GM18526 (cell line): ENCODE data around the gene POLR3A.

ENCODE experiments used
- POLR2A ChIP-seq: IDR thresholded peaks from 3 replicates; pipeline ENCODE4 v1.6.1; 2011; ENCODE audit not compliant: insufficient read length; ENCODE audit errors: extremely low read depth

The POLR3A gene

GRCh38 chr10:78053211-78053868 lies 24.0 kb upstream of the POLR3A start:
- no peak for TF ChIP-seq POLR2A

- no peak for TF ChIP-seq POLR2A
Measured at GRCh38 chr10:78049851-78050250, 20.5 kb upstream of the POLR3A start.

DNA sequence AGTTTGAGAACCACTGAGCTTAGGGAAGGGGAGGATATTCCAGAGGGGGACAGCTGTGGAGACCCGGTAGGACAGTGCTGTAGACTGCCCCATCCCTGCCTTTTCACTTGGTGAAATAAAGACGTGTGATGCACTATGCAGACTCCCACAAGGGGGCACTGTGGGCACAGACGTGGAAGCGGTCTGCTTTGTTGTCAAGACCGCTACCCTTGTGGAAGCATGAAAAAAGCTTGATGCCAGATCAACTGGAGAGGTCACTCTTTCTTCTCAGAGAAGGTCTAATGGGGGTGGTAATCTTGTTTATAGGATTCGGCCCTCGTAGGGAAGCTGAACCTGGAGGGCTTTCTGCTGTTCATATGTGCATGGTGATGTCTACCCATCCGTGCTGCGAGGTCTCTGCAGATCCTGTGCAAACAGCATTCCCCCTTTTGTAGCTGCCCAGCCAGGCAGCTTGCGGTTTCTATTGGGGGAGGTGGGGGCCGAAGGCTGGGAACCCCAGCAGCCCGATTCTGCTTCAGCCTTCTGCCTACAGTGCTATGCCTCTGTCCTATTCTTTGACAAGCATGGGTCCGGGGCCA lies 18.1 kb upstream of the POLR3A start:
- TF ChIP-seq POLR2A: no peak

GRCh38 chr10:78046711-78047269 lies 17.5 kb upstream of the POLR3A start:
- no peak for TF ChIP-seq POLR2A

GRCh38 chr10:78045856-78046255 lies 16.5 kb upstream of the POLR3A start:
- no peak for TF ChIP-seq POLR2A

DNA sequence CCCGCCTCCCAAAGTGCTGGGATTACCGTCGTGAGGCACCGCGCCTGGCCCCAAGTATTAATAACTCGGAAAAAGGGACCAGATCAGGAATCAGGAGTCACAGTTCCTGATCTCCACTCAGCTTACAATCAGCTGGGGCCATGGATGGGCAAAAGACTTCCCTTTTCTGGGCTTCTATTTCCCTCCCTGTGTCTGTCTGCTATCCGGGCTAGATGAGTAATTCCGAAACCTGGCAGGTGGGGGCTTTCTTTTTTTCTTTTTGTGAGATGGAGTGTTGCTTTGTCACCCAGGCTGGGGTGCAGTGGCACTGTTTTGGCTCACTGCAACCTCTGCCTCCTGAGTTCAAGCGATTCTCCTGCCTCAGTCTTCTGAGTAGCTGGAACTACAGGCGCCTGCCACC lies 15.9 kb upstream of the POLR3A start:
- TF ChIP-seq POLR2A: no peak

GRCh38 chr10:78044699-78045098 lies 15.4 kb upstream of the POLR3A start:
- TF ChIP-seq POLR2A: no peak

GRCh38 chr10:78044179-78044578 lies 14.9 kb upstream of the POLR3A start:
- TF ChIP-seq POLR2A: no peak

DNA sequence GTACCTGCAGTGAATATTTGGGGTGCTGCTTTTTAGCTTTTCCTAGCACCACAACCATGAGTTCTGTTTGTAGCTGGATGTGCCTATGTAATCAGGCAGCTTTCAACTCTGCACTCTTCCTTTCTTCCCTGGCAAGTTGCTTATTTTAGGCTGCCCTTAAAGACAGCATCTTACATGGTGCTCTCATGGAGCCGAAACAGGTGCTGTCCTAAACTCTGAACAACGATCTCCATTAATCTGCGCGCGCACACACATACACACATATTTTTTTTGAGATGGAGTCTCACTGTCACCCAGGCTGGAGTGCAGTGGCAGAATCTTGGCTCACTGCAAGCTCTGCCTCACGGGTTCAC lies 13.4 kb upstream of the POLR3A start:
- TF ChIP-seq POLR2A: peak; percentile 20

DNA sequence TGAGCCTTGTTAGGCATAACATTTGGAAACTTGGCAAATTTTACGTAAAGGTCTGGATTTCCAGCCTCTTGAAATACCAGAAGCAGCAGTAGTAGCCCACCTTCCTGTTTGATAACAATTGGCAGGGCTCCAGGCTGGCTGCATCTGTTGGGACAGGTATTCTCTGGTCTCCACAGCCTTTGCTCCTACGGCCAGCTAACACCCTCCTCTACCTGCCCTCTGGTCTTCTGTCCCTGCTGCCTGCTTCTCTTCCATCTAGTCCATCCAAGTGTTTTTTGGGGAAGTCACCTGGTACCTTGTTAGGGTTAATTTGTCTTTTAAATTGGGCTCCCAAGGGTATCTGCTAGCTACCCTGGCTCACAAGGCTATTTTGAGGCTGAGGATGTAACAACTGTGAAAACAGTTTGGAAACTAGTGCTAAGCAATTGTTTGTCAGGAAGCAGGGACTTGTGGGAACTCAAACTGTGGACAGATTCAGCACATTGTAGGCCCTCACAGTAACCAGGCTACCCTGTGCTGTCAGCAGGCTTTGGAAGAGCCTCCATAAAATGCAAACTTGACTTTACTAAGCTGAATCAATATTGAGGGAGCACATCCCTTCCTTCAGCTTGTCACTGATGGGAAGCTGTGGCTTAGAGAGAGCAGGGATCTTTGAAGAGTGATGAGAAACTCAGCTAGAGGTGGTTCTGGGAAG lies 12.9 kb upstream of the POLR3A start:
- no peak for TF ChIP-seq POLR2A

- peak; percentile 30 for TF ChIP-seq POLR2A
Measured at GRCh38 chr10:78041170-78042057, 12.1 kb upstream of the POLR3A start.

- no peak for TF ChIP-seq POLR2A
Measured at GRCh38 chr10:78039743-78040142, 10.4 kb upstream of the POLR3A start.

DNA sequence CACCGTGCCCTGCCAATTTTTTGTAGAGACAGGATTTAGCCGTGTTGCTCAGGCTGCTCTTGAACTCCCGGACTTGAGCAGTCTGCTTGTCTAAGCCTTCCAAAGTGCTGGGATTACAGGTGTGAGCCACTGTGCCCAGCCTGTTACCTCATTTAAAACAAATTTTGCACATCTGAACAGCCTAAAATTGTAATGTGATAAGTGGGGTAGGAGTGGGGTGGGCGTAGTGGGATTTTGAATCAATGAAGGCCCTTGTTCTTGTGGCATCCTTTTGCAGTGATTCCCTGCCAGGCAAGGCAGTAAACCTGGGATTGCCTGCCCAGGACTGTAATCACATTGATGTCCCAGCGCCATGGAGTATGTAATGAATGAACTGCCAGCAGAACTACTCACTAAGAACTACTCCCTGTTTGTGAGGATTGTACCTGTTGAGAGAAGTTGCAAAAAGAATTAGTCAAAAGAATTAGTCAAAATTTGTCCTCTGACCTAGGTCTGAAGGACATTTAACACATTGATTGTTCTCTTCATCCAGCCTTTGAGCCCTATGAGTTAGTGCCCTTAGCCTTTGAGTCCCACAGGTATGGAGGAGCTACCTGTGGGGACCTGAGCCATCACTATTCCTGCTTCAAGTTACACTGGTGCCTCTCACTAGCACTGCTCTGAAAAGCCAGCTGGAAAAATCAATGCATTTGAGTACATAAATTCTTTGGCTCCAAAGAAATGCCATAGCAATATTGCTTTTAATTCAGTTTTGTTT lies 9.7 kb upstream of the POLR3A start:
- no peak for TF ChIP-seq POLR2A

DNA sequence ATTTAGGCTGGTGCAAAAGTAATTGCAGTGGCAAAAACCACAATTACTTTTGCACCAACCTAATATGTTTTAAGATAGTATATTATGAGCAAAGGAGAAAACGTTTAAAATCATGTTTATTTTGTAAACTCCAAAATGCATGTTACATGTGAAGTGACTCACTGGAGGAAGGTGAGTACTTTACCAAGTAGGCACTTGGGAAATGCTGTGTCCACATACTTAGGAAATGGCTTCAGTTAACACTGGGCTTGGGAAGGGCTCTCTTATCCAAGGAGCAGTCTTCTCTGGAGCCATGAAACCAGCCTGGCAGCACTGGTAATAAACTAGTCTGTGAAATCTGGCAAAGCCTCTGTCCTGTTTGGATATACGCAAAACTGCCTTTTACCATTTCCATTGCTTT lies 8.8 kb upstream of the POLR3A start:
- TF ChIP-seq POLR2A: no peak

DNA sequence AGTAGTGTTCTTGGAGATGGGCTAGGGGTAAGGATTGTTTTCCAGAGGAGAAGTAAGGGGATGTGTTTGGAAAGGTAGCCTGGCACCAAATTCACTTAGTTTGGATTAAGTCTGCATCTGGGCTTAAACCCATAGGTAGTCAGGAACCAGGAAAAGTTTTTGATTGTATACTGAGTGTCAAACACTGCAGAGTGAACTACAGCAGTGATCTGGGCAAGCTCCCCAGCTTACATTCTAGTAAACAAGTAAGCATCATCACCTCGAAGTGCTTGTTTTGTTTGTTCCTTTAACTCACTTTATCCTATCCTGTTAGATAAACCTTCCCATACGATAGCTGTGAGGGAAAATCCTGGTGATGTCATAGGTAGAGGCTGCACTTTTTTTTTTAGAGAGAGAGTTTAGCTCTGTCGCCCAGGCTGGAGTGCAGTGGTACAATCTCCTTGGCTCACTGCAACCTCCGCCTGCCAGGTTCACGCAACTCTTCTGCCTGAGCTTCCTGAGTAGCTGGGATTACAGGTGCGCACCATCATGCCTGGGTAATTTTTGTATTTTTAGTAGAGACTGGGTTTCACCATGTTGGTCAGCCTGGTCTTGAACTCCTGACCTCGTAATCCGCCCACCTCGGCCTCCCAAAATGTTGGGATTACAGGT lies 6.7 kb upstream of the POLR3A start:
- TF ChIP-seq POLR2A: no peak

GRCh38 chr10:78035437-78035836 lies 6.1 kb upstream of the POLR3A start:
- no peak for TF ChIP-seq POLR2A
